Mesenchymal stem cell (in vitro differentiated cells and primary cell): Measurements from ENCODE around the gene IKBKG. TPM values are rescaled to one million over a fixed set of nuclear protein-coding genes. Genes with fewer than 3 reads are reported as not detected.
"Not testable (repeated sequence)": the region's sequence is repeated elsewhere in the genome, so short reads cannot be mapped to it uniquely, and the experiment has no call there.

Source experiments
- DNase-seq: peaks from one replicate; pipeline ENCODE4 v3.0.0-alpha.2; 2013
- H2AFZ ChIP-seq: one replicate; pipeline ENCODE4 v1.6.1; 2013; ENCODE audit warnings: low read depth, mild to moderate bottlenecking, control low read depth, inconsistent platforms, low read length, moderate library complexity
- H2AK5ac ChIP-seq: 2 replicates; pipeline ENCODE4 v1.6.1; 2013; ENCODE audit warnings: low read length, moderate library complexity, mild to moderate bottlenecking, inconsistent platforms; ENCODE audit not compliant: severe bottlenecking
- H2BK120ac ChIP-seq: one replicate; pipeline ENCODE4 v1.6.1; 2013; ENCODE audit warnings: low read depth, mild to moderate bottlenecking, inconsistent platforms, low read length, moderate library complexity
- H2BK12ac ChIP-seq, 2 experiments: one replicate each; pipeline ENCODE4 v1.6.1; 2013; ENCODE audit warnings: inconsistent platforms in 2 of 2, low read length in 2 of 2, mild to moderate bottlenecking in 2 of 2, moderate library complexity in 2 of 2, control low read depth in 1 of 2
- H2BK15ac ChIP-seq: one replicate; pipeline ENCODE4 v1.6.1; 2013; ENCODE audit warnings: mild to moderate bottlenecking, low read depth, inconsistent platforms; ENCODE audit not compliant: poor library complexity, severe bottlenecking
- H2BK5ac ChIP-seq: 2 replicates; pipeline ENCODE4 v1.6.1; 2013; ENCODE audit warnings: low read depth, mild to moderate bottlenecking, low read length, control low read depth, inconsistent platforms; ENCODE audit not compliant: poor library complexity, severe bottlenecking
- H3K14ac ChIP-seq, 2 experiments: one replicate each; pipeline ENCODE4 v1.6.1; 2013; ENCODE audit warnings: inconsistent platforms in 2 of 2, low read length in 2 of 2, control low read depth in 1 of 2, mild to moderate bottlenecking in 1 of 2, moderate library complexity in 1 of 2
- H3K18ac ChIP-seq, 2 experiments: one replicate each; pipeline ENCODE4 v1.6.1; 2013; ENCODE audit warnings: inconsistent platforms in 2 of 2, low read length in 2 of 2, control low read depth in 1 of 2, low read depth in 1 of 2, mild to moderate bottlenecking in 1 of 2
- H3K23ac ChIP-seq, 2 experiments: one replicate each; pipeline ENCODE4 v1.6.1; 2013; ENCODE audit warnings: inconsistent platforms in 2 of 2, low read length in 2 of 2, mild to moderate bottlenecking in 2 of 2, moderate library complexity in 2 of 2, control low read depth in 1 of 2
- H3K27ac ChIP-seq: 2 replicates; pipeline ENCODE4 v1.5.1; 2013; ENCODE audit warnings: mild to moderate bottlenecking, moderate library complexity, low read length, control low read depth, inconsistent platforms; ENCODE audit not compliant: poor library complexity, severe bottlenecking
- H3K27me3 ChIP-seq, 2 experiments: 2 replicates each; pipeline versions ENCODE4 v1.6.1 to v1.7.0; 2013; ENCODE audit warnings: low read length in 2 of 2, mild to moderate bottlenecking in 2 of 2, moderate library complexity in 2 of 2, control low read depth in 1 of 2, inconsistent platforms in 1 of 2; ENCODE audit not compliant: control insufficient read depth in 1 of 2, insufficient read depth in 1 of 2
- H3K36me3 ChIP-seq, 2 experiments: 2 replicates each; pipeline versions ENCODE4 v1.6.1 to v1.7.0; 2013; ENCODE audit warnings: low read length in 2 of 2, control low read depth in 1 of 2, inconsistent platforms in 1 of 2, low read depth in 1 of 2, mild to moderate bottlenecking in 1 of 2; ENCODE audit not compliant: insufficient read depth in 2 of 2, control insufficient read depth in 1 of 2
- H3K4ac ChIP-seq, 2 experiments: one replicate each; pipeline ENCODE4 v1.6.1; 2013; ENCODE audit warnings: inconsistent platforms in 2 of 2, low read length in 2 of 2, mild to moderate bottlenecking in 2 of 2, moderate library complexity in 2 of 2, control low read depth in 1 of 2, low read depth in 1 of 2
- H3K4me1 ChIP-seq: 2 replicates; pipeline ENCODE4 v1.6.1; 2013; ENCODE audit warnings: low read depth, low read length, control low read depth; ENCODE audit not compliant: control insufficient read depth, insufficient read depth
- H3K4me2 ChIP-seq: 2 replicates; pipeline ENCODE4 v1.6.1; 2013; ENCODE audit warnings: low read length, mild to moderate bottlenecking, inconsistent platforms; ENCODE audit not compliant: poor library complexity, severe bottlenecking
- H3K4me3 ChIP-seq, 2 experiments: 2 replicates each; pipeline versions ENCODE4 v1.5.1 to v1.7.0; 2013; ENCODE audit warnings: low read length in 2 of 2, mild to moderate bottlenecking in 2 of 2, control low read depth in 1 of 2, low read depth in 1 of 2; ENCODE audit not compliant: insufficient read depth in 1 of 2
- H3K79me1 ChIP-seq: replicated peaks from 2 replicates; pipeline ENCODE4 v1.6.1; 2013; ENCODE audit warnings: mild to moderate bottlenecking, control low read depth, low read length, inconsistent platforms; ENCODE audit not compliant: poor library complexity, severe bottlenecking
- H3K9ac ChIP-seq: 2 replicates; pipeline ENCODE4 v1.7.0; 2013; ENCODE audit warnings: mild to moderate bottlenecking, low read length, moderate library complexity
- H3K9me3 ChIP-seq: 2 replicates; pipeline ENCODE4 v1.7.0; 2013; ENCODE audit warnings: mild to moderate bottlenecking, low read length; ENCODE audit not compliant: control insufficient read depth
- H4K8ac ChIP-seq: one replicate; pipeline ENCODE4 v1.6.1; 2013; ENCODE audit warnings: inconsistent platforms, mild to moderate bottlenecking, low read length, moderate library complexity
- H4K91ac ChIP-seq: one replicate; pipeline ENCODE4 v1.6.1; 2013; ENCODE audit warnings: mild to moderate bottlenecking, low read length, inconsistent platforms
- WGBS: methylation state at CpG from one replicate; pipeline ENCODE4 v1.1.7; 2013; ENCODE audit warnings: mixed read lengths; 5-methylcytosine and 5-hydroxymethylcytosine counted together
- polyA plus RNA-seq, 2 experiments: library from polyadenylated mRNA; stranded (reverse); fragments of 200-250 nt; gene quantifications; one replicate each; pipeline ENCODE4 v1.2.3, GENCODE V29; 2013

The IKBKG gene, protein sequence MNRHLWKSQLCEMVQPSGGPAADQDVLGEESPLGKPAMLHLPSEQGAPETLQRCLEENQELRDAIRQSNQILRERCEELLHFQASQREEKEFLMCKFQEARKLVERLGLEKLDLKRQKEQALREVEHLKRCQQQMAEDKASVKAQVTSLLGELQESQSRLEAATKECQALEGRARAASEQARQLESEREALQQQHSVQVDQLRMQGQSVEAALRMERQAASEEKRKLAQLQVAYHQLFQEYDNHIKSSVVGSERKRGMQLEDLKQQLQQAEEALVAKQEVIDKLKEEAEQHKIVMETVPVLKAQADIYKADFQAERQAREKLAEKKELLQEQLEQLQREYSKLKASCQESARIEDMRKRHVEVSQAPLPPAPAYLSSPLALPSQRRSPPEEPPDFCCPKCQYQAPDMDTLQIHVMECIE
- 23.0 TPM for polyA plus RNA-seq (2013, experiment 1 of 2)
- polyA plus RNA-seq (2013, experiment 2 of 2) = 21.9 TPM

DNA sequence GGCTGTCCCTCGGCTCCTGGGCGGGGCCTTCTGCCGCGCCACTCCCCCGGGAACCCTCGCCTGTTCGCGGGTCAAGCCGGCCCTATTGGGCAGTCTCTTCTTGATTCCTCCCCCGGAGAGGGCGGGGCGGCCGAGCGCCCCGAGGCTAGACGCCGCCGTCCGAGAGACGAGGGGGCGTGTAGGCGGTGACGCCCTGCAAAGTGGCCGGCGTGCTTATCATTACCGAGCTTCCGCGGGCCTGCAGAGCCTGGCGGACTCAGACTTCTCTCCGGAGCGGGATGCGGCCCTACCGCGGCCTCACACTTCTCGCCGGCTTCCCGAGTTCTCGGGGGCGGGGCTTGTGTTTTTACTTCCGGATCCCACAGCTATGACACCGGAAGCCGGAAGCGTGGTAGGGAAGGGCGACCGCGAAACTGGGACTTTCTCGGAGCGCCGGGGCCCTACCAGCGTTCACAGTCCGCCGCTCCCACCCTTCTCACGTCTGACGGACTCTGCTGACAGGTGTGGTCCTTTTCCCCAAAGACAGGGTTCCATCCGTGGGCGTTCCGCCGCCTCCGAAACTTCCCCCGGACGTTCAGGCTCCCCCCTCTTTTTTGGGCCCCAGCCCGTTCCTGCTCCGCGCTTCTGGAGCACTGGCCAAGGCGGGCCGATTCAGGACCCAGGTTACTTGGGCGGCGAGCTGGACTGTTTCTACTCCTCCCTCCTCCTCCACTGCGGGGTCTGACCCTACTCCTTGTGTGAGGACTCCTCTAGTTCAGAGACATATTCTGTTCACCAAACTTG is at the start of gene IKBKG:
Gene IKBKG, plus strand, starts transcription at position 376 of the 783 bp plus-strand sequence. CDS start 4,383 bp downstream, outside the sequence.
- DNase-seq = peak; percentile 91
- H3K79me1 ChIP-seq = peaks cover 2% of the 10 kb centered on the region

GRCh38 chrX:154501423-154501822 is 46.0 kb upstream of the IKBKG start:
- H2AK5ac ChIP-seq, H2BK5ac ChIP-seq, H4K91ac ChIP-seq, H3K27ac ChIP-seq, H3K23ac ChIP-seq, H3K9ac ChIP-seq, H3K9me3 ChIP-seq, H3K4me2 ChIP-seq, H2BK120ac ChIP-seq, H3K18ac ChIP-seq, H2BK12ac ChIP-seq, H2AFZ ChIP-seq, H3K4me3 ChIP-seq, H3K27me3 ChIP-seq, H3K14ac ChIP-seq, H4K8ac ChIP-seq, H3K4ac ChIP-seq, H3K79me1 ChIP-seq, H3K36me3 ChIP-seq, DNase-seq, H2BK15ac ChIP-seq: not testable (repeated sequence)
- H3K4me1 ChIP-seq = peaks cover 10% of the 10 kb centered on the region
- WGBS = 97% methylated on average over 6 of the region's 7 CpGs

More for the DNA sequence above, at the start of gene IKBKG:
- H2AFZ ChIP-seq = no peak within 1 kb of the TSS
- H2BK12ac ChIP-seq = peak within 1 kb of the TSS in 1 of 2 experiments; percentile 78
- peak within 1 kb of the TSS; percentile 94 for H3K27ac ChIP-seq
- H3K18ac ChIP-seq = peak within 1 kb of the TSS; percentile 80 to 83
- H3K9ac ChIP-seq = peak within 1 kb of the TSS; percentile 92
- H3K14ac ChIP-seq = peak within 1 kb of the TSS in 1 of 2 experiments; percentile 79
- H3K36me3 ChIP-seq = peaks cover 11 to 28% of the 10 kb centered on the region in 2 experiments
- peaks cover 0 to 10% of the 10 kb centered on the region in 2 experiments for H3K27me3 ChIP-seq
- no peak within 1 kb of the TSS for H2BK5ac ChIP-seq
- no peaks in the 10 kb centered on the region for H3K9me3 ChIP-seq
- peak within 1 kb of the TSS in 1 of 2 experiments; percentile 52 for H3K23ac ChIP-seq
- peak within 1 kb of the TSS; percentile 70 for H3K4me2 ChIP-seq
- H3K4ac ChIP-seq = peak within 1 kb of the TSS; percentile 79 to 81
- peak within 1 kb of the TSS; percentile 77 for H4K8ac ChIP-seq
- peak within 1 kb of the TSS; percentile 80 to 92 for H3K4me3 ChIP-seq
- peaks cover 18% of the 10 kb centered on the region for H3K4me1 ChIP-seq
- H2AK5ac ChIP-seq = no peak within 1 kb of the TSS
- peak within 1 kb of the TSS; percentile 80 for H4K91ac ChIP-seq
- under 1% methylated on average over 48 of the region's 69 CpGs for WGBS
- H2BK120ac ChIP-seq = peak within 1 kb of the TSS; percentile 19
- H2BK15ac ChIP-seq = peak within 1 kb of the TSS; percentile 67

DNA sequence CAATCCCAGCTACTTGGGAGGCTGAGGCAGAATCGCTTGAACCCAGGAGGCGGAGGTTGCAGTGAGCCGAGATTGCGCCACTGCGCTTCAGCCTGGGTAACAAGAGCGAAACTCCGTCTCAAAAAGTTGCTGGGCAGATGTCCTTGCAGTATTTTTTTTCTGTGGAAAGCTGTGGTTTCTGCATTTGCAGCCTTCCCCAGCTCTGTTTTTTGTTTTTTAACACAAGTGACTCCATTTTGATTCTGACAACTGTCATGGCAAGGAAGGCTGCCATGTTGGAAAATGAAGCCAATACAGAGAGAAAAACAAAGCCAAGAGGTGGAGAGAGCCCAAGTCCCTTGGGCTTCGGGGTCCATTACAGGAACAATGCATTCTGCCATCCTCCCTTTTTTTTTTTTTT is 45.3 kb upstream of the IKBKG start:
- Histone ChIP-seq H3K4me3 (no peak overlapping the region), H3K23ac (no peak overlapping the region)
- 80% methylated on average over 5 of the region's 8 CpGs for WGBS

GRCh38 chrX:154502989-154503388 is 44.4 kb upstream of the IKBKG start:
- no peak for DNase-seq
- H3K79me1 ChIP-seq = peaks cover 1% of the 10 kb centered on the region
- peaks cover 0 to 4% of the 10 kb centered on the region in 2 experiments for H3K27me3 ChIP-seq
- no peak overlapping the region for H2BK15ac ChIP-seq
- H3K9ac ChIP-seq = no peak overlapping the region
- WGBS = 100% methylated on average over 2 of the region's 3 CpGs
- no peak overlapping the region for H2BK120ac ChIP-seq
- no peak overlapping the region for H2BK12ac ChIP-seq
- no peak overlapping the region for H3K27ac ChIP-seq
- no peak overlapping the region for H3K4me2 ChIP-seq
- no peak overlapping the region for H2AK5ac ChIP-seq
- no peak overlapping the region for H2AFZ ChIP-seq
- no peak overlapping the region for H3K23ac ChIP-seq
- H4K91ac ChIP-seq = no peak overlapping the region
- H3K36me3 ChIP-seq = peaks cover 12 to 20% of the 10 kb centered on the region in 2 experiments
- no peak overlapping the region for H4K8ac ChIP-seq
- H2BK5ac ChIP-seq = no peak overlapping the region
- no peak overlapping the region for H3K18ac ChIP-seq
- peaks cover 10% of the 10 kb centered on the region for H3K4me1 ChIP-seq
- no peak overlapping the region for H3K4ac ChIP-seq
- no peaks in the 10 kb centered on the region for H3K9me3 ChIP-seq
- H3K14ac ChIP-seq = no peak overlapping the region
- no peak overlapping the region for H3K4me3 ChIP-seq

More for the DNA sequence above, 45.3 kb upstream of the IKBKG start:
- H3K27me3 ChIP-seq = peaks cover 0 to 4% of the 10 kb centered on the region in 2 experiments
- no peak overlapping the region for H2BK5ac ChIP-seq
- H3K18ac ChIP-seq = no peak overlapping the region
- no peak overlapping the region for H2BK12ac ChIP-seq
- peaks cover 8 to 11% of the 10 kb centered on the region in 2 experiments for H3K36me3 ChIP-seq
- no peak overlapping the region for H3K9ac ChIP-seq
- no peak overlapping the region for H3K27ac ChIP-seq
- H2AK5ac ChIP-seq = no peak overlapping the region
- no peak overlapping the region for H2AFZ ChIP-seq
- no peak overlapping the region for H4K91ac ChIP-seq
- no peak overlapping the region for H3K14ac ChIP-seq
- no peak for DNase-seq
- peaks cover 10% of the 10 kb centered on the region for H3K4me1 ChIP-seq
- H2BK15ac ChIP-seq = no peak overlapping the region
- H3K79me1 ChIP-seq = peaks cover 1% of the 10 kb centered on the region
- no peak overlapping the region for H3K4ac ChIP-seq
- no peaks in the 10 kb centered on the region for H3K9me3 ChIP-seq
- no peak overlapping the region for H3K4me2 ChIP-seq
- H4K8ac ChIP-seq = no peak overlapping the region
- no peak overlapping the region for H2BK120ac ChIP-seq
